IMR-90 (cell line): ENCODE results near the gene MTR. TPM values are rescaled to one million over a fixed set of nuclear protein-coding genes. Genes with fewer than 3 reads are reported as not detected.

Experiments
- ATAC-seq: fragments of 200-7000 bp; cut with Tn5 transposase; 2 replicates; pipeline ENCODE4 v1.9.1; 2020; ENCODE audit warnings: low read depth, mild to moderate bottlenecking, moderate library complexity
- BruUV-seq: library from RNA; stranded (reverse); fragments of 400-500 nt; replicated peaks from 2 replicates; lab custom pipeline; 2021; lab: Mats Ljungman, UMichigan
- CTCF ChIA-PET: fragments of 300-600 bp; formaldehyde crosslinking; extraction: SDS; loops from one replicate; lab custom pipeline; 2021; ENCODE audit warnings: antibody characterized with exemption; lab: Yijun Ruan, JAX
- POLR2A ChIA-PET: fragments of 300-600 bp; sonication (Branson Sonifier 250); formaldehyde crosslinking; loops from one replicate; lab custom pipeline; 2022; ENCODE audit warnings: antibody characterized with exemption; ENCODE audit not compliant: unreplicated experiment; lab: Charles Lee
- DNase-seq: peaks from one replicate; pipeline ENCODE4 v3.0.0; 2013
- H2AFZ ChIP-seq: replicated peaks from 2 replicates; pipeline ENCODE3; 2013; ENCODE audit warnings: low read length, mild to moderate bottlenecking; ENCODE audit not compliant: poor library complexity
- H2AK5ac ChIP-seq: 2 replicates; pipeline ENCODE4 v1.6.1; 2013; ENCODE audit warnings: low read depth, low read length, inconsistent platforms
- H2AK9ac ChIP-seq: replicated peaks from 2 replicates; pipeline ENCODE3; 2013; ENCODE audit warnings: mild to moderate bottlenecking, low read depth, low read length, moderate library complexity; ENCODE audit not compliant: poor library complexity
- H2BK120ac ChIP-seq: 2 replicates; pipeline ENCODE4 v1.6.1; 2013; ENCODE audit warnings: low read depth, low read length, inconsistent platforms
- H2BK15ac ChIP-seq: 3 replicates; pipeline ENCODE4 v1.6.1; 2013; ENCODE audit warnings: low read depth, low read length, inconsistent platforms
- H2BK20ac ChIP-seq: 2 replicates; pipeline ENCODE4 v1.6.1; 2013; ENCODE audit warnings: low read depth, mild to moderate bottlenecking, inconsistent platforms, low read length, moderate library complexity
- H2BK5ac ChIP-seq: 2 replicates; pipeline ENCODE4 v1.6.1; 2013; ENCODE audit warnings: mild to moderate bottlenecking, low read depth, low read length, inconsistent platforms; ENCODE audit not compliant: poor library complexity, severe bottlenecking
- H3K14ac ChIP-seq: replicated peaks from 2 replicates; pipeline ENCODE4 v1.6.1; 2013; ENCODE audit warnings: low read depth, low read length, inconsistent platforms
- H3K18ac ChIP-seq: 2 replicates; pipeline ENCODE4 v1.6.1; 2013; ENCODE audit warnings: low read depth, low read length, control low read depth
- H3K23ac ChIP-seq: 2 replicates; pipeline ENCODE4 v1.6.1; 2013; ENCODE audit warnings: low read depth, low read length, inconsistent platforms
- H3K27ac ChIP-seq: 2 replicates; pipeline ENCODE4 v1.5.1; 2013; ENCODE audit warnings: mild to moderate bottlenecking, control low read depth, low read length; ENCODE audit not compliant: insufficient read depth
- H3K27me3 ChIP-seq: 2 replicates; pipeline ENCODE4 v1.6.1; 2013; ENCODE audit warnings: low read length; ENCODE audit not compliant: control insufficient read depth, insufficient read depth
- H3K36me3 ChIP-seq: 2 replicates; pipeline ENCODE4 v1.6.1; 2013; ENCODE audit warnings: low read length, mixed read lengths; ENCODE audit not compliant: control insufficient read depth, insufficient read depth
- H3K4ac ChIP-seq: 2 replicates; pipeline ENCODE4 v1.6.1; 2013; ENCODE audit warnings: low read depth, low read length, inconsistent platforms
- H3K4me1 ChIP-seq: 2 replicates; pipeline ENCODE4 v1.6.1; 2013; ENCODE audit warnings: low read length, mixed read lengths; ENCODE audit not compliant: control insufficient read depth, insufficient read depth
- H3K4me2 ChIP-seq: 2 replicates; pipeline ENCODE4 v1.6.1; 2013; ENCODE audit warnings: low read depth, mild to moderate bottlenecking, control low read depth, low read length, moderate library complexity
- H3K4me3 ChIP-seq: 2 replicates; pipeline ENCODE4 v1.5.1; 2013; ENCODE audit warnings: low read depth, mild to moderate bottlenecking, control low read depth, low read length, moderate library complexity; ENCODE audit not compliant: insufficient read depth
- H3K56ac ChIP-seq: 2 replicates; pipeline ENCODE4 v1.6.1; 2013; ENCODE audit warnings: low read length, inconsistent platforms; ENCODE audit not compliant: insufficient read depth; ENCODE audit errors: extremely low read depth
- H3K79me1 ChIP-seq, 2 experiments: 2 replicates each; pipeline ENCODE4 v1.6.1; 2013; ENCODE audit warnings: low read length in 2 of 2, inconsistent platforms in 1 of 2, low read depth in 1 of 2
- H3K9ac ChIP-seq: 2 replicates; pipeline ENCODE4 v1.6.1; 2013; ENCODE audit warnings: low read depth, low read length, control low read depth
- H3K9me1 ChIP-seq: 2 replicates; pipeline ENCODE4 v1.6.1; 2013; ENCODE audit warnings: low read length, inconsistent platforms; ENCODE audit not compliant: insufficient read depth
- H3K9me3 ChIP-seq: 2 replicates; pipeline ENCODE4 v1.6.1; 2013; ENCODE audit warnings: low read length; ENCODE audit not compliant: control insufficient read depth, insufficient read depth
- H4K20me1 ChIP-seq: 2 replicates; pipeline ENCODE4 v1.6.1; 2013; ENCODE audit warnings: low read length, inconsistent platforms; ENCODE audit not compliant: insufficient read depth
- H4K5ac ChIP-seq: 2 replicates; pipeline ENCODE4 v1.6.1; 2013; ENCODE audit warnings: mild to moderate bottlenecking, low read depth, low read length, control low read depth
- H4K8ac ChIP-seq, 2 experiments: 2 replicates each; pipeline ENCODE4 v1.6.1; 2013; ENCODE audit warnings: low read depth in 2 of 2, low read length in 2 of 2, control low read depth in 1 of 2, inconsistent platforms in 1 of 2
- H4K91ac ChIP-seq: 2 replicates; pipeline ENCODE4 v1.6.1; 2013; ENCODE audit warnings: low read depth, low read length, inconsistent platforms; ENCODE audit not compliant: insufficient read depth
- BHLHE40 ChIP-seq: fragments of 150-350 bp; IDR thresholded peaks from 2 replicates; pipeline ENCODE4 v1.6.1; 2016; ENCODE audit warnings: mild to moderate bottlenecking, low read depth, low read length
- CEBPB ChIP-seq: IDR thresholded peaks from 2 replicates; pipeline ENCODE4 v1.6.1; 2012; ENCODE audit warnings: low read depth, low read length, improper control_type of control experiment
- CHD1 ChIP-seq: IDR thresholded peaks from 2 replicates; pipeline ENCODE4 v1.6.1; 2012; ENCODE audit warnings: low read depth, low read length, improper control_type of control experiment
- CTCF ChIP-seq: conservative IDR thresholded peaks from 2 replicates; pipeline ENCODE4 v1.5.1; 2012; ENCODE audit warnings: mild to moderate bottlenecking, low read depth, low read length, improper control_type of control experiment
- ELK1 ChIP-seq: fragments of 150-350 bp; IDR thresholded peaks from 2 replicates; pipeline ENCODE4 v1.6.1; 2016; ENCODE audit warnings: low read depth, mild to moderate bottlenecking, low read length, moderate library complexity, borderline replicate concordance
- FOS ChIP-seq: fragments of 150-350 bp; IDR thresholded peaks from 2 replicates; pipeline ENCODE4 v1.6.1; 2016; ENCODE audit warnings: low read depth, low read length
- MAFK ChIP-seq: IDR thresholded peaks from 2 replicates; pipeline ENCODE4 v1.6.1; 2012; ENCODE audit warnings: low read depth, low read length, improper control_type of control experiment
- MAZ ChIP-seq: IDR thresholded peaks from 2 replicates; pipeline ENCODE4 v1.6.1; 2012; ENCODE audit warnings: low read depth, mild to moderate bottlenecking, low read length, improper control_type of control experiment, moderate library complexity, borderline replicate concordance
- MXI1 ChIP-seq: IDR thresholded peaks from 2 replicates; pipeline ENCODE4 v1.6.1; 2012; ENCODE audit warnings: low read depth, mild to moderate bottlenecking, low read length, moderate library complexity, borderline replicate concordance
- NFE2L2 ChIP-seq: fragments of 150-350 bp; IDR thresholded peaks from 2 replicates; pipeline ENCODE4 v1.6.1; 2016; ENCODE audit warnings: low read depth, mild to moderate bottlenecking, low read length
- POLR2A ChIP-seq: IDR thresholded peaks from 2 replicates; pipeline ENCODE4 v1.6.1; 2012; ENCODE audit warnings: mild to moderate bottlenecking, low read depth, low read length
- RAD21 ChIP-seq: IDR thresholded peaks from 2 replicates; pipeline ENCODE4 v1.6.1; 2012; ENCODE audit warnings: low read length, improper control_type of control experiment
- RFX5 ChIP-seq: IDR thresholded peaks from 2 replicates; pipeline ENCODE4 v1.8.0; 2012; ENCODE audit warnings: low read depth, mild to moderate bottlenecking, low read length, moderate library complexity
- SMC3 ChIP-seq: fragments of 150-350 bp; IDR thresholded peaks from 2 replicates; pipeline ENCODE4 v1.6.1; 2016; ENCODE audit warnings: low read depth, mild to moderate bottlenecking, antibody characterized with exemption, low read length, moderate library complexity
- USF2 ChIP-seq: fragments of 150-350 bp; IDR thresholded peaks from 2 replicates; pipeline ENCODE4 v1.6.1; 2017; ENCODE audit warnings: mild to moderate bottlenecking, antibody characterized with exemption, low read length, low read depth
- WGBS, 2 experiments: methylation state at CpG; one replicate each; pipeline versions ENCODE4 v1.1.5 to v1.1.7; 2013; ENCODE audit warnings: missing lambda C conversion rate in 2 of 2; ENCODE audit not compliant: insufficient read length in 1 of 2; ENCODE audit errors: extremely low coverage in 2 of 2; 5-methylcytosine and 5-hydroxymethylcytosine counted together
- dilution Hi-C: fragments of 300-500 bp; cut with HindIII; formaldehyde crosslinking; loops from one replicate; pipeline ENCODE4 v1.14.3; 2018; ENCODE audit warnings: low sequenced_read_pairs; ENCODE audit not compliant: unreplicated experiment
- in situ Hi-C: fragments of 300-500 bp; cut with MboI; formaldehyde crosslinking; loops from 3 replicates; pipeline ENCODE4 v1.14.3; 2019; ENCODE audit warnings: low sequenced_read_pairs, inconsistent platforms, mixed read lengths
- intact Hi-C: fragments of 100-400 bp; cut with micrococcal nuclease; formaldehyde crosslinking; loops from 2 replicates; pipeline ENCODE4 v1.10.0; 2022
- polyA plus RNA-seq, 3 experiments: library from polyadenylated mRNA; depleted of rRNA; stranded (reverse); fragments of >200 nt; gene quantifications; 2 replicates each; pipeline ENCODE4 v1.2.3, GENCODE V29; 2012; ENCODE audit warnings: low replicate concordance in 1 of 3
- total RNA-seq: library from RNA; depleted of rRNA; stranded (reverse); fragments of >200 nt; gene quantifications from 2 replicates; pipeline ENCODE4 v1.2.3, GENCODE V29; 2012

The MTR gene
- total and polyA plus RNA-seq, 2 of the 4 experiments (the other 2 are of a cell fraction): 7.7 to 31.0 TPM

DNA sequence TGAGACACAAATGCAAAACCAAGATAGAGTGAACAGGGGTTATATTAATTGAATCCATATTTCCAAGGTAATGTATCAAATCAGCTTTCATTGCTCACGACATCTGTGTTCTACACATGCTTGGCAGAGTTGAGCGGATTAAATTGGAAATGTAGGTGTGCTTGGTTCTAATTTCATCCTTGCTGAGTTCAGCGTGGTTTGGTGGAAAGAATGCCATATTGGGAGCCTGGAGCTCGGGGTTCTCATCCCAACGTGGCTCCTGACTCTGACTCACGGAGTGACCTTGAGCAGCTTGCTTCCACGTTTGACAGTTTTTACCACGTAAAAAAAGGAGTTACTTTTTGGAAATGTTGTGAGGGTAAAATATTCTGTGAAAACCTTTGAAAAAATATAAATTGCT is 92.0 kb downstream of the MTR start:
- H3K79me1 ChIP-seq: no peaks in the 10 kb centered on the region
- peaks cover 33% of the 10 kb centered on the region for H3K36me3 ChIP-seq
- H2AFZ ChIP-seq: no peak overlapping the region
- H3K27ac ChIP-seq: no peak overlapping the region
- no peak overlapping the region for H2BK15ac ChIP-seq
- WGBS, 2 experiments: 78% methylated on average over 3 of the region's 8 CpGs; no CpG with 5 or more reads in 1 of the 2 experiments
- H3K4ac ChIP-seq: no peak overlapping the region
- no peak overlapping the region for H3K9ac ChIP-seq
- H2AK9ac ChIP-seq: no peak overlapping the region
- H2AK5ac ChIP-seq: no peak overlapping the region
- no peaks in the 10 kb centered on the region for H3K4me1 ChIP-seq
- H4K8ac ChIP-seq: no peak overlapping the region
- no peak overlapping the region for H3K18ac ChIP-seq
- ATAC-seq: no peak
- H4K20me1 ChIP-seq: no peaks in the 10 kb centered on the region
- BruUV-seq: no TSS peak
- H3K56ac ChIP-seq: no peak overlapping the region
- in situ Hi-C loops: no loop called here
- TF ChIP-seq SMC3 (no peak), POLR2A (no peak), ELK1 (no peak), CHD1 (no peak), FOS (no peak), MAZ (no peak), RFX5 (no peak), MXI1 (no peak), USF2 (no peak), MAFK (no peak), NFE2L2 (no peak), CTCF (no peak), RAD21 (no peak), CEBPB (no peak), BHLHE40 (no peak)
- dilution Hi-C loops: no loop called here
- no peak for DNase-seq
- no peak overlapping the region for H3K4me3 ChIP-seq
- intact Hi-C loops: no loop called here
- H3K4me2 ChIP-seq: no peak overlapping the region
- H3K14ac ChIP-seq: no peak overlapping the region
- no peaks in the 10 kb centered on the region for H3K9me1 ChIP-seq
- no peak overlapping the region for H4K5ac ChIP-seq
- no peak overlapping the region for H4K91ac ChIP-seq
- no peak overlapping the region for H2BK20ac ChIP-seq
- ChIA-PET CTCF (no interaction called here), POLR2A (no interaction called here)
- H2BK5ac ChIP-seq: no peak overlapping the region
- H3K23ac ChIP-seq: no peak overlapping the region
- H2BK120ac ChIP-seq: no peak overlapping the region
- no peaks in the 10 kb centered on the region for H3K9me3 ChIP-seq
- H3K27me3 ChIP-seq: no peaks in the 10 kb centered on the region
